Ishikawa (cell line): ENCODE measurements around the gene PPP1R3C.

ENCODE experiments used
- CEBPB ChIP-seq: IDR thresholded peaks from 2 replicates; pipeline ENCODE4 v1.6.1; 2012
- CREB1 ChIP-seq: IDR thresholded peaks from 2 replicates; pipeline ENCODE4 v1.6.1; 2012; ENCODE audit warnings: low read depth
- EGR1 ChIP-seq: IDR thresholded peaks from 2 replicates; pipeline ENCODE4 v1.6.1; 2012
- EP300 ChIP-seq: IDR thresholded peaks from 2 replicates; pipeline ENCODE4 v1.6.1; 2012; ENCODE audit warnings: borderline replicate concordance
- FOXM1 ChIP-seq: IDR thresholded peaks from 2 replicates; pipeline ENCODE4 v1.6.1; 2012; ENCODE audit warnings: low read depth, borderline replicate concordance
- NFIC ChIP-seq: IDR thresholded peaks from 2 replicates; pipeline ENCODE4 v1.6.1; 2012
- RAD21 ChIP-seq: IDR thresholded peaks from 2 replicates; pipeline ENCODE4 v1.6.1; 2012; ENCODE audit warnings: low read depth
- TAF1 ChIP-seq: IDR thresholded peaks from 2 replicates; pipeline ENCODE4 v1.6.1; 2012; ENCODE audit warnings: low read depth, mild to moderate bottlenecking
- TCF12 ChIP-seq: IDR thresholded peaks from 2 replicates; pipeline ENCODE4 v1.6.1; 2012; ENCODE audit warnings: low read depth
- TEAD4 ChIP-seq: IDR thresholded peaks from 2 replicates; pipeline ENCODE4 v1.6.1; 2012
- YY1 ChIP-seq: IDR thresholded peaks from 2 replicates; pipeline ENCODE4 v1.6.1; 2012; ENCODE audit warnings: low read depth
- ZBTB7A ChIP-seq: IDR thresholded peaks from 2 replicates; pipeline ENCODE4 v1.6.1; 2012; ENCODE audit warnings: low read depth
- TF ChIP-seq, protein P1 (sequence below): IDR thresholded peaks from 2 replicates; pipeline ENCODE4 v1.6.1; 2012
- TF ChIP-seq, protein P2 (sequence below): IDR thresholded peaks from 2 replicates; pipeline ENCODE4 v1.6.1; 2012
- TF ChIP-seq, protein P3 (sequence below): IDR thresholded peaks from 2 replicates; pipeline ENCODE4 v1.6.1; 2012; ENCODE audit warnings: low read depth, mild to moderate bottlenecking

The PPP1R3C gene

DNA sequence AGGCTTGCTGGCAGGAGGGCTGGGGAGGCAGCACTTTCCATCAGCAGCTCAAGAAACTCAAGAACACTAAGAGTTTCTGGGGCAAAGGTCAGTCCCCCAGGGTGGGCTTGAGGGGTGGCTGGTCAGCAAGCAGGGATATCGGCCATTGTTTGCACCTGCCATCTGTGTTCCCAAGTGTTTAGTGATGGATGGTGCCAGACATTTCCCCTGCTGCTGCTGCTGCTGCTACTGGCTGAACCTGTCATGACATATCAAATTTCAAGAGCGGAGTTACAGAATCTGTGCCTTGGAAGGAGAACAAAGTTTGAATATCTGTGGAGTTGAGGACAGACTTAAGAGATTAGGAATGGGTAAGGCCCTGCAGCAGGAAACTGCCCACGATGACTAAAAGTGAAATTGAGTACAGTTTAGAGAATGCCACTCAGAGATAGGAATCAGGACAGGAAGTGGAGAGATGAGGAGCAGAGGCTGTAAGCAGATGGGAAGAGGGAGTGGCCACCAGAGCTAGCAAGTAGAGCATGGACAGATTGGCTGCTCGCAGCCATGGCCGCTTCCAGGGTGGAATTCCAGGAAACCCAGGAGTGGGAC lies 39.2 kb upstream of the PPP1R3C start:
- TF ChIP-seq YY1 (peak; percentile 47), CREB1 (no peak), EP300 (peak; percentile 38; the same call in 1 of the 2 replicates)
- TF ChIP-seq, protein P1, sequence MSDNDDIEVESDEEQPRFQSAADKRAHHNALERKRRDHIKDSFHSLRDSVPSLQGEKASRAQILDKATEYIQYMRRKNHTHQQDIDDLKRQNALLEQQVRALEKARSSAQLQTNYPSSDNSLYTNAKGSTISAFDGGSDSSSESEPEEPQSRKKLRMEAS: peak; percentile 50; the same call in 1 of the 2 replicates

DNA sequence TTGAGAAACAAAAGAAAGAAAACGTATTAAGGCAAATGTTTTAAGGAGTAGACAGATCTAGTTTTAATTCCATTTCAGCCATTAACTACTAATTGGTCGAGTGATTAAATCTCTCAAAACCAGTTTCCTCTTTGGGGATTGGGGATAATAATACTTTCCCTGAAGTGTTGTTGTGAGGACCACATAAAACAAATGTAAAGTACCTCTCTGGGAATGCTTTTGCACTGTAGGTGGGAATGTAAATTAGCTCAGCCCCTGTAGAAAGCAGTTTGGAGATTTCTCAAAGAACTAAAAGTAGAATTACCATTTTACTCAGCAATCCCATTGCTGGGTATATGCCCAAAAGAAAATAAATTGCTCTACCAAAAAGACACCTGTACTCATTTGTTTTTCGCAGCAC lies 36.0 kb upstream of the PPP1R3C start:
- no peak for TF ChIP-seq TEAD4

DNA sequence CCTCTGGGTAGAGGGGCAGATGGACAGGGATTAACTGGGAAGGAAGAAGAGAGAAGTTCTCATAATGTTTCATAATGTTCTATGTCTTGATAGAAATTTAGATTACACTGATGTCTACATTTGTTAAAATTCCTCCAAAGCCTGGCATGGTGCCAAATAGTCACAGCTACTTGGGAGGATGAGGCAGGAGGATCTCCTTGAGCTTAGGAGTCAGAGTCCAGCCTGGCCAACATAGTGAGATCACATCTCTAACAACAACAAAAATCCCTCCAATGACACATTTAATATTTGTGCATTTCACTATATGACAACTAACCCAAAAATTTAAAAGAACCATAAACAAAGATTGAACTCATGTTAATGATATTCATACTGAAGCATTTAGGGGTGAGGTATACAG lies 33.0 kb upstream of the PPP1R3C start:
- TF ChIP-seq TAF1: no peak
- TF ChIP-seq NFIC: peak; percentile 79

DNA sequence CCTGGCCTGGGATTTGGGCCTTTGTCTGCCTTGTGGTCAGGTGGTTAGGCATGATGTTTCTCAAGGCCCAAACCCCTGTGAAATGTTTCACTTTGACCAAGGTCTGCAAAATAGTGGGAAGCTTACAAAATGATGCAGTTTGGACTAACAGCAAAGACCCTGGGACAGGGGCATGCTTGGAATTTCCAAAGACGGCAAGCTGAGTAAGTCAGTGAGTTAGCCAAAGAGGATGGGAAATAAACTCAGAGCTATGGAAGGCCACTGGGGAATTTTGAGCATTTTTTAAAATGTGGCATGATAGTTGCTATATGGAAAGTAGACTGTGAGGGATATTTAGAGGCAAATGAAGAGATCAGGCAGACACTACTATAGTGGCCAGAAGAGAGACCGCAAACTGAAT lies 31.6 kb upstream of the PPP1R3C start:
- no peak for TF ChIP-seq ZBTB7A
- TF ChIP-seq YY1: no peak
- TF ChIP-seq EGR1: no peak
- no peak for TF ChIP-seq TEAD4
- no peak for TF ChIP-seq EP300
- TF ChIP-seq, protein P2, sequence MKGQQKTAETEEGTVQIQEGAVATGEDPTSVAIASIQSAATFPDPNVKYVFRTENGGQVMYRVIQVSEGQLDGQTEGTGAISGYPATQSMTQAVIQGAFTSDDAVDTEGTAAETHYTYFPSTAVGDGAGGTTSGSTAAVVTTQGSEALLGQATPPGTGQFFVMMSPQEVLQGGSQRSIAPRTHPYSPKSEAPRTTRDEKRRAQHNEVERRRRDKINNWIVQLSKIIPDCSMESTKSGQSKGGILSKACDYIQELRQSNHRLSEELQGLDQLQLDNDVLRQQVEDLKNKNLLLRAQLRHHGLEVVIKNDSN: no peak

DNA sequence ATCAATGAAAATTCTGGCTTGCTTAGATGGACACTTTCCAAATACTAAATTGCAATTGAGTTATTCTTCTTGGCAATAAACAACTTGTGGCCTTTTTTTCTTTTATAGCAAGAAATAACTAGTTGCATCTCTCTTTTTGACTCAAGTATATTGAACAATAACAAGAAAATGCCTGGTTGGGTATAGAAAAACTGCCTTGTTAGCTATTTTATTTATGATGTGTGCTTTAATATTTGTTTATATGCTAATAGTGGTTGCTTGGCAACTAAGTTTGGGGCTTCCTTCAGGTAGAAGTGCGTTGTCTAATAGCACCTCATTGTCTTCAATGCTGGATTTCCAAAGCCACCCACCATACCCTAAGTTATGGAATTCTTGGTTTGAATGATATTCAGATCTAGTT lies 30.1 kb upstream of the PPP1R3C start:
- no peak for TF ChIP-seq TCF12
- TF ChIP-seq FOXM1: no peak
- TF ChIP-seq YY1: no peak
- TF ChIP-seq EP300: no peak
- TF ChIP-seq NFIC: no peak
- no peak for TF ChIP-seq RAD21
- TF ChIP-seq, protein P2: no peak
- no peak for TF ChIP-seq CREB1
- TF ChIP-seq, protein P3, sequence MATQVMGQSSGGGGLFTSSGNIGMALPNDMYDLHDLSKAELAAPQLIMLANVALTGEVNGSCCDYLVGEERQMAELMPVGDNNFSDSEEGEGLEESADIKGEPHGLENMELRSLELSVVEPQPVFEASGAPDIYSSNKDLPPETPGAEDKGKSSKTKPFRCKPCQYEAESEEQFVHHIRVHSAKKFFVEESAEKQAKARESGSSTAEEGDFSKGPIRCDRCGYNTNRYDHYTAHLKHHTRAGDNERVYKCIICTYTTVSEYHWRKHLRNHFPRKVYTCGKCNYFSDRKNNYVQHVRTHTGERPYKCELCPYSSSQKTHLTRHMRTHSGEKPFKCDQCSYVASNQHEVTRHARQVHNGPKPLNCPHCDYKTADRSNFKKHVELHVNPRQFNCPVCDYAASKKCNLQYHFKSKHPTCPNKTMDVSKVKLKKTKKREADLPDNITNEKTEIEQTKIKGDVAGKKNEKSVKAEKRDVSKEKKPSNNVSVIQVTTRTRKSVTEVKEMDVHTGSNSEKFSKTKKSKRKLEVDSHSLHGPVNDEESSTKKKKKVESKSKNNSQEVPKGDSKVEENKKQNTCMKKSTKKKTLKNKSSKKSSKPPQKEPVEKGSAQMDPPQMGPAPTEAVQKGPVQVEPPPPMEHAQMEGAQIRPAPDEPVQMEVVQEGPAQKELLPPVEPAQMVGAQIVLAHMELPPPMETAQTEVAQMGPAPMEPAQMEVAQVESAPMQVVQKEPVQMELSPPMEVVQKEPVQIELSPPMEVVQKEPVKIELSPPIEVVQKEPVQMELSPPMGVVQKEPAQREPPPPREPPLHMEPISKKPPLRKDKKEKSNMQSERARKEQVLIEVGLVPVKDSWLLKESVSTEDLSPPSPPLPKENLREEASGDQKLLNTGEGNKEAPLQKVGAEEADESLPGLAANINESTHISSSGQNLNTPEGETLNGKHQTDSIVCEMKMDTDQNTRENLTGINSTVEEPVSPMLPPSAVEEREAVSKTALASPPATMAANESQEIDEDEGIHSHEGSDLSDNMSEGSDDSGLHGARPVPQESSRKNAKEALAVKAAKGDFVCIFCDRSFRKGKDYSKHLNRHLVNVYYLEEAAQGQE: no peak
- TF ChIP-seq, protein P1: no peak
- no peak for TF ChIP-seq ZBTB7A
- no peak for TF ChIP-seq TEAD4

DNA sequence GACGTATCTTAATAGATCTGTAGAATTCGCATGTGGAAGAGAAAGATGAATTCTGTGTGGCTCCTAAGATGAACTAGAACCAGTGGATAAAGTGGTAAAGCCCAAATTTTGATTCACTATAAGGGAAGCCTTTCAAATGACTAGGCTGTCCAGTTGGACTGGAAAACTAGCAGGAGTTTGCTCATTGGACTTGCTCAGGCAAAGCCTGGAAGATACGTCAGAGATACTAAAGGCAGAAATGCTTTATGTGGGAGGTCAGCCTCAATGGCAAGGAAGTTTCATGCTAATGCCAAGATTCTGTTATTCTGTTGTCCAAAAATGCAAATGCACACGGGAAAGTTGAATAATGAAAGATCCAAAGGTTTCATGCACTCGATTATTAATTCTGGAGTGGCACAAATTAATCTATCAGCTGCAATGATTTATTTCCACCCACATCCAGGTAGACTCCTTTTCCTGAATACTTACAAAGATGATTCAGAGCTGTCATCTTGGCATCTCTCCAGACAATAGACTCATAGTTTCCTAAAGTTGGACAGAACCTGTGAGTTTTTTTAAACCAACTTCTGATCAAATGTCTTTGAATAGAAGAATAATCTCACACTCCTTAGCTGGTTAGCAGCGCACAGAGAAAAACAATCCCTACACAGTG lies 20.5 kb upstream of the PPP1R3C start:
- no peak for TF ChIP-seq FOXM1
- TF ChIP-seq EP300: no peak
- no peak for TF ChIP-seq TAF1
- TF ChIP-seq, protein P2: no peak
- TF ChIP-seq RAD21: no peak
- TF ChIP-seq YY1: no peak
- TF ChIP-seq CEBPB: no peak
- peak; percentile 67 for TF ChIP-seq NFIC

DNA sequence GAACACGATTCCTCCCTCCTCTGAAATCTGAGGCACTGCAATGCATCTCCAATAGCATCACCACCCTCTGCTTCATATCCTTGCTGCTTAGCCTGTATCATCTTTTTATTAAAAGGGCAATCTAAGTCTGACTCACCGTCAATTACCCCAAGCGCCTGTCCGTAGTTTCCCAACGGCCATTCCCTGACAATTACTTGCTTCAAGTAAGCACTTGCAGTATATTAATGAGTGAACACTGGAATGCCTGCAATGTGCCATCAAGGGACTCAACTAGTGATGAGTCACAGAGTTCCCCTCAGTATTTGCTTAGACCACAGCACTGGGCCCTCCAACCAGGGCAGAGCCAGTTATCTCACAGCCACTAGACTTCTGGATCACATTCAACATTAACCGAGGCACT lies 19.5 kb upstream of the PPP1R3C start:
- TF ChIP-seq NFIC (no peak), TEAD4 (peak; percentile 85), TCF12 (no peak)

DNA sequence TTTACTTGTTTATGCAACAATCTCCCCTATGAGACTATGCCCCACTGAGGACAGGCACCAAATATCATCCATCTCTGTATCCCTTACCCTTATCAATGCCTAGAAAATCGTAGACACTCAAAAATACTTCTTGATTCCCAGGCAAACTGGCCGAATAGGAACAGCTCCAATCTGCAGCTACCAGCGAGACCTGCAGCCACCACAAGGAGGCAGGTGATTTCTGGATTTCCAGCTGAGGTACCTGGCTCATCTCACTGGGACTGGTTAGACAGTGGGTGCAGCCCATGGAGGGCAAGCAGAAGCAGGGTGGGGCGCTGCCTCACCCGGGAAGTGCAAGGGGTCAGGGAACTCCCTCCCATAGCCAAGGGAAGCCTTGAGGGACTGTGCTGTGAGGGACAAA lies 10.8 kb upstream of the PPP1R3C start:
- TF ChIP-seq ZBTB7A: no peak
- TF ChIP-seq FOXM1: no peak
- TF ChIP-seq, protein P2: no peak
- no peak for TF ChIP-seq TEAD4
- TF ChIP-seq RAD21: peak; percentile 71
- TF ChIP-seq, protein P3: no peak
